B cell (primary cell): ENCODE data around the gene KRT39. TPM values are rescaled to one million over a fixed set of nuclear protein-coding genes. Genes with fewer than 3 reads are reported as not detected.

Experiments used
- ATAC-seq: fragments of 200-7000 bp; cut with Tn5 transposase; one replicate; pipeline ENCODE4 v1.10.0; 2021; ENCODE audit warnings: low read depth, mild to moderate bottlenecking, moderate number of reproducible peaks, moderate library complexity
- CTCF ChIA-PET: fragments of 350-600 bp; sonication (Branson Sonifier 250); formaldehyde crosslinking; loops from one replicate; lab custom pipeline; 2021; ENCODE audit warnings: antibody characterized with exemption, inconsistent platforms; lab: Charles Lee
- POLR2A ChIA-PET: fragments of 350-600 bp; sonication (Branson Sonifier 250); formaldehyde crosslinking; loops from one replicate; lab custom pipeline; 2021; ENCODE audit warnings: antibody characterized with exemption; lab: Charles Lee
- DNase-seq: peaks from one replicate; pipeline ENCODE4 v3.0.0; 2013
- H2AFZ ChIP-seq: 2 replicates; pipeline ENCODE4 v1.6.1; 2012; ENCODE audit warnings: mild to moderate bottlenecking, low read depth, low read length; ENCODE audit not compliant: insufficient read depth, poor library complexity, severe bottlenecking
- H3K27ac ChIP-seq, 2 donors: 1 replicate in 1 of 2; 2 replicates in 1 of 2; pipeline ENCODE4 v1.5.1; 2012 to 2013; ENCODE audit warnings: low read length in 2 of 2, mild to moderate bottlenecking in 2 of 2, moderate library complexity in 1 of 2
- H3K27me3 ChIP-seq, 4 experiments: fragments of 200-600 bp in 1 of 4; sonication (generic) in 1 of 4; replicated peaks in 1 of 4; 1 replicate in 2 of 4; 2 replicates in 2 of 4; pipeline versions ENCODE4 v1.6.1 to v1.7.0; 2013 to 2016; ENCODE audit warnings: low read length in 3 of 4, mild to moderate bottlenecking in 2 of 4, mixed read lengths in 1 of 4, moderate library complexity in 1 of 4; ENCODE audit not compliant: insufficient read depth in 4 of 4, control insufficient read depth in 3 of 4; ENCODE audit errors: control extremely low read depth in 1 of 4
- H3K36me3 ChIP-seq, 2 experiments: replicated peaks in 1 of 2; 1 replicate in 1 of 2; 2 replicates in 1 of 2; pipeline versions ENCODE4 v1.6.1 to v1.7.1; 2013; ENCODE audit warnings: low read length in 1 of 2; ENCODE audit not compliant: insufficient read depth in 2 of 2, control insufficient read depth in 1 of 2; ENCODE audit errors: control extremely low read depth in 1 of 2, extremely low read depth in 1 of 2
- H3K4me1 ChIP-seq, 2 donors: fragments of 200-600 bp in 1 of 2; sonication (generic) in 1 of 2; 1 replicate in 1 of 2; 2 replicates in 1 of 2; pipeline versions ENCODE4 v1.5.1 to v1.6.1; 2013 to 2017; ENCODE audit warnings: low read length in 2 of 2; ENCODE audit not compliant: control insufficient read depth in 2 of 2, insufficient read depth in 2 of 2
- H3K4me2 ChIP-seq: replicated peaks from 2 replicates; pipeline ENCODE3; 2012; ENCODE audit warnings: mild to moderate bottlenecking, low read depth, low read length; ENCODE audit not compliant: poor library complexity, severe bottlenecking
- H3K4me3 ChIP-seq, 5 experiments: fragments of 200-600 bp in 1 of 5; sonication (generic) in 1 of 5; 1 replicate in 3 of 5; 2 replicates in 2 of 5; pipeline versions ENCODE4 v1.5.1 to v1.7.0; 2011 to 2016; ENCODE audit warnings: low read length in 4 of 5, mild to moderate bottlenecking in 4 of 5, low read depth in 2 of 5, control low read depth in 1 of 5, moderate library complexity in 1 of 5; ENCODE audit not compliant: insufficient read depth in 1 of 5; ENCODE audit errors: control extremely low read depth in 1 of 5, extremely low read depth in 1 of 5
- H3K79me2 ChIP-seq: fragments of 200-600 bp; sonication (generic); one replicate; pipeline ENCODE4 v1.6.0; 2016; ENCODE audit warnings: low read length; ENCODE audit not compliant: control insufficient read depth, insufficient read depth
- H3K9ac ChIP-seq: fragments of 200-600 bp; sonication (generic); 2 replicates; pipeline ENCODE4 v1.6.1; 2017; ENCODE audit warnings: mild to moderate bottlenecking, low read length, moderate library complexity
- H3K9me3 ChIP-seq, 3 donors: one replicate each; pipeline versions ENCODE4 v1.6.1 to v1.7.1; 2013; ENCODE audit warnings: low read length in 2 of 3; ENCODE audit not compliant: control insufficient read depth in 2 of 3, insufficient read depth in 1 of 3; ENCODE audit errors: control extremely low read depth in 1 of 3
- H4K20me1 ChIP-seq: 2 replicates; pipeline ENCODE4 v1.6.0; 2012; ENCODE audit warnings: mild to moderate bottlenecking, low read length; ENCODE audit not compliant: insufficient read depth, control insufficient read depth, poor library complexity, severe bottlenecking
- H3K27ac Mint-ChIP-seq: one replicate; pipeline ENCODE4 v1.8.0; 2021; ENCODE audit warnings: mixed read lengths
- H3K27me3 Mint-ChIP-seq: one replicate; pipeline ENCODE4 v1.8.0; 2021; ENCODE audit warnings: mixed read lengths
- H3K4me1 Mint-ChIP-seq: one replicate; pipeline ENCODE4 v1.8.0; 2021; ENCODE audit warnings: mixed read lengths
- H3K4me3 Mint-ChIP-seq: one replicate; pipeline ENCODE4 v1.8.0; 2021; ENCODE audit warnings: mixed read lengths
- H3K9me3 Mint-ChIP-seq: one replicate; pipeline ENCODE4 v1.8.0; 2022; ENCODE audit warnings: mixed read lengths; ENCODE audit not compliant: insufficient read depth
- CTCF ChIP-seq: fragments of 200-600 bp; IDR thresholded peaks from one replicate; pipeline ENCODE4 v1.8.0; 2022; ENCODE audit warnings: antibody characterized with exemption, mild to moderate bottlenecking
- EZH2 ChIP-seq: IDR thresholded peaks from 2 replicates; pipeline ENCODE4 v1.6.1; 2012; ENCODE audit warnings: borderline replicate concordance, low read depth, mild to moderate bottlenecking, moderate library complexity, low read length; ENCODE audit not compliant: insufficient read depth, poor library complexity, severe bottlenecking
- WGBS: methylation state at CpG from one replicate; pipeline ENCODE4 v1.1.5; 2013; ENCODE audit warnings: missing lambda C conversion rate; ENCODE audit not compliant: insufficient coverage; 5-methylcytosine and 5-hydroxymethylcytosine counted together
- intact Hi-C: fragments of 100-400 bp; cut with micrococcal nuclease; formaldehyde crosslinking; loops from one replicate; pipeline ENCODE4 v1.10.0; 2022
- polyA plus RNA-seq: library from polyadenylated mRNA; depleted of rRNA; stranded (reverse); fragments of >200 nt; gene quantifications from 2 replicates; pipeline ENCODE4 v1.2.3, GENCODE V29; 2012
- total RNA-seq, 2 donors: library from RNA; stranded (reverse); fragments of 120-200 nt in 1 of 2; gene quantifications; 1 replicate in 1 of 2; 2 replicates in 1 of 2; pipeline versions ENCODE4 v1.2.3 to v1.2.4, GENCODE V29; 2013 to 2022

KRT39 gene
- total and polyA plus RNA-seq, 2 donors (not counting 1 experiment from before 2014, with no cell fraction given): not detected

- Histone ChIP-seq H3K9ac (no peak overlapping the region), H3K27ac (no peak overlapping the region), H3K27me3 (peaks cover 0 to 3% (median 1%) of the 10 kb centered on the region in 4 experiments), H3K4me3 (no peak overlapping the region), H3K36me3 (no peaks in the 10 kb centered on the region), H3K4me1 (no peaks in the 10 kb centered on the region), H3K79me2 (no peaks in the 10 kb centered on the region), H3K4me2 (no peak overlapping the region), H4K20me1 (no peaks in the 10 kb centered on the region), H2AFZ (no peak overlapping the region), H3K9me3 (peaks cover 0 to 2% (median 0%) of the 10 kb centered on the region in 3 donors)
- 100% methylated on average over 1 of the region's 1 CpG for WGBS
- CTCF ChIA-PET: interaction anchor here (0.6 kb wide), 1 partner anchor 516 kb away, joined by 3 read pairs; no protein-coding TSS in a partner anchor
- intact Hi-C loops: loop anchor here (10.0 kb wide), 1 partner anchor 227 kb away; no protein-coding TSS in a partner anchor
- TF ChIP-seq CTCF (no peak), EZH2 (no peak)
- Mint-ChIP-seq H3K27ac (no peak overlapping the region), H3K4me1 (no peaks in the 10 kb centered on the region), H3K27me3 (peaks cover 34% of the 10 kb centered on the region), H3K4me3 (no peak overlapping the region), H3K9me3 (peaks cover 5% of the 10 kb centered on the region)
- POLR2A ChIA-PET: no interaction called here
- DNase-seq (no peak), ATAC-seq (no peak)
Observed at GRCh38 chr17:40967582-40967981, 834 bp upstream of the KRT39 start.

DNA sequence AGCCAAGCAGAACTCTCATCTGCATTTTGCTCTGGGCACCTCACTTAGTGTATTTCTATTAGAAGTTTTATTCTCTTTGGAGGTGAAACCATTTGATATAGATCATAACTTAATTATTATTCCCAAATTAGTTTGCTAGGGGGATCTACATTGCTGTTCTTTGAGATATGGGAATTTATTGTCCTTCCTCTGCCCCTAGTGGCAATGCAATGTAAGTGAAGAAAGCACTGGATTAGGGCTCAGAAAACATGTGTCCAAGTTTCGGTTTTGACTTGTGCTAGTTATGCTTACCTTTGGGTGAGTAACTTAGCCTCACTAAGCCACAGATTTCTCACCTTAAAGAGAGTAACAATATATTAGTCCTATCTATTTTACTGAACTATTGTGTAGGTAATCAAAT lies 2.9 kb downstream of the KRT39 start:
- no peak overlapping the region for H2AFZ ChIP-seq

More for the DNA sequence above, 2.9 kb downstream of the KRT39 start:
- Histone ChIP-seq H3K27me3 (no peaks in the 10 kb centered on the region), H4K20me1 (no peaks in the 10 kb centered on the region), H3K9me3 (peaks cover 0 to 2% (median 0%) of the 10 kb centered on the region in 3 donors), H3K4me1 (no peaks in the 10 kb centered on the region), H3K79me2 (no peaks in the 10 kb centered on the region), H3K4me2 (no peak overlapping the region), H3K36me3 (no peaks in the 10 kb centered on the region), H3K4me3 (no peak overlapping the region), H3K27ac (no peak overlapping the region), H3K9ac (no peak overlapping the region)
- WGBS: no CpG with 5 or more reads among the region's 1 CpG
- ChIA-PET POLR2A (no interaction called here), CTCF (interaction anchor here (0.9 to 1.5 kb wide), 2 partner anchors 12 to 108 kb away, joined by 3 read pairs; no protein-coding TSS in a partner anchor)
- H3K4me1 Mint-ChIP-seq: no peaks in the 10 kb centered on the region
- H3K9me3 Mint-ChIP-seq: peaks cover 5% of the 10 kb centered on the region
- H3K27ac Mint-ChIP-seq: no peak overlapping the region
- H3K27me3 Mint-ChIP-seq: peaks cover 30% of the 10 kb centered on the region
- ATAC-seq: no peak
- TF ChIP-seq EZH2 (no peak), CTCF (peak; percentile 70)
- H3K4me3 Mint-ChIP-seq: no peak overlapping the region
- intact Hi-C loops: loop anchor here (10.0 kb wide), 1 partner anchor 231 kb away; no protein-coding TSS in a partner anchor
- DNase-seq: peak; percentile 28
